ENCODE data around the gene MACROD1. TPM values are rescaled to one million over a fixed set of nuclear protein-coding genes. Genes with fewer than 3 reads are reported as not detected.
A peak's percentile ranks its signal among the peaks of the same experiment; 100 is the strongest.

Gene MACROD1
- total RNA-seq, 1 donor from 2014 or later, result 8.9 TPM

DNA sequence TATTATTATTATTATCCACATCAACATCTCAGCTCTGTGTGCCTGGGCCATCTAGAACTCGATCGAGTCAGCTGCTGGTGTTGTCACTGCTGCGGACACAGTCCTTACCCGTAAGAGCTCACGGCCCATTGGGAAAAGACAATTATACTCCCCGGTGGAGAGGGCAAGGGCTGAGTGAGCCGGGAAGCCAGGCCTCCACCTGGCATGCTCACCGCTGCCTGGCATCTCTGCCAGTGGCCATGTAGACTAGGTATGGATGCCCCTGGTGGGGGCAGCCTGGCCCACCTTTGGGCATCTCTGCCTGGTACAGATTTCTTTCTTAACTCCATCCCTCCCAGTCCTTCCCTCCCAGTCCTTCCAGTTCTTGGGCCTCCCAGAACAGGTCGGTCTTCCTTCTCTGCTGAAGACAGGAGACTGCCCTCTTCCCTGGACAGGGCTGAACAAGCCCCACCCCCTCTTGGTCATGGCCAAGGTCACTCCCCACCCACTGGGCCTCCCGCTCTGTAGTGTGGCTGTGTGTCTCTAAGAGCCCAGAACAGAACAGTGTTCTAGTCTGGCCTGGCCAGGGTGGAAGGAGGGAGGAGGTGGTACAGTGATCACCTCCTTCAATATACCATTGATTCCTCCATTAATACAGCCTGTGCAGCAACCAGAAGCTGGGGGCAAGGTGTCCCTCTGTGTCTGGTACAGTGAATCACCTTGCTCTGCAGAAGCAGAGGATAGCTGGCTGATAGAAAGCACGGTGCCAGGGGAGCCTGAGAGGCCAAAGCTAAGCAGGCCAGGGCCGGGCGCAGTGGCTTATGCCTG is 72.5 kb downstream of the MACROD1 start:
- DNase-seq (ENCODE audit: low spot score), result no peak

DNA sequence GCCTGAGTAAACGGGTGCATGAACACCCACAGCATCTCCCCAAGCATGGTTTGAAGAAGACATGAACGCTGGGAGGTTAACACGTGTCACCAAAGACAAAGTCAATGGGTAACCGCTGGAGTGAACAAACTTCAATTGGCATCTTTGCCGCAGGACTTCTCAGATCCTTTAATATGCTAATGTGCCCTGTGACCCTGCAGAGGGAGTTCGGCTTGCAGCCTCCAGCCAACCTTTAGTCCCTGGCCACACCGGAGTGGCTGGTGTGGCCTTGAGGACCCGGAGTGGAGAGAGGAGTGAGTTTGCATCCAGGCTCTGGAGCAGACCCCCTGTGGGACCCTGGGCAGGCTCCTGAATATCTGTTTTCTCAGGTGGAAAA is 73.2 kb downstream of the MACROD1 start:
- DNase-seq (ENCODE audit: low spot score), result no peak

DNA sequence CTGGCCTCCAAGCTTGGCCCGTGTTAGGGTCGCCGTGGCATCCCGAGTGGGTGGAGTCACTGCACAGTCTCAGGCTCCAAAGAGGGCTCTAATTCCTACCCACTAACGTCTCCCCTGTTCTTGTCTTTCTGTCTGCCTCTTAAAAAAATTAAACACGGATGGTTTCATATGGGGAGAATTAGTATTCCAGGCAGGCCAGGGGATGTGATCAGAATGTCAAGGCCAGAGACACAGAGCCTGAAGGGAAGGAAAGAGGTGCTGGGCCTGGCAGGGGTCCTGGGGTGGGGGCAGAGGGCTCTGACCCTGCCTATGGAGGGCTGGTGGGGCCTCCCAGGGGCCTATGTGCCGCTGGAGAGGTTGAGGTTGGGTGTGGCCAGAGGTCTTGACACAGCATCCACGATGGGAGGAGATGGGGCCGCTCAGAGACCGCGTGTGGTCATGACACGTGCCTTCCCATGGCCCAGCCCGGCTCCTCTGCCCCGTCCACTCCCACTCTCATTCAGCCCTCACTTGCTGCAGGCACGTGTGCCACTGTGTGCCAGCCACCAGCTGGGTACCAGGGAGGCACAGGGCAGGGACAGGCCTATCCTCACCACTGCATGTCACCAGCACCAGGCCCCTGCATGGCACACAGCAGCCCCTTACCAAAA is 73.7 kb downstream of the MACROD1 start:
- no peak for DNase-seq (ENCODE audit: low spot score)

DNA sequence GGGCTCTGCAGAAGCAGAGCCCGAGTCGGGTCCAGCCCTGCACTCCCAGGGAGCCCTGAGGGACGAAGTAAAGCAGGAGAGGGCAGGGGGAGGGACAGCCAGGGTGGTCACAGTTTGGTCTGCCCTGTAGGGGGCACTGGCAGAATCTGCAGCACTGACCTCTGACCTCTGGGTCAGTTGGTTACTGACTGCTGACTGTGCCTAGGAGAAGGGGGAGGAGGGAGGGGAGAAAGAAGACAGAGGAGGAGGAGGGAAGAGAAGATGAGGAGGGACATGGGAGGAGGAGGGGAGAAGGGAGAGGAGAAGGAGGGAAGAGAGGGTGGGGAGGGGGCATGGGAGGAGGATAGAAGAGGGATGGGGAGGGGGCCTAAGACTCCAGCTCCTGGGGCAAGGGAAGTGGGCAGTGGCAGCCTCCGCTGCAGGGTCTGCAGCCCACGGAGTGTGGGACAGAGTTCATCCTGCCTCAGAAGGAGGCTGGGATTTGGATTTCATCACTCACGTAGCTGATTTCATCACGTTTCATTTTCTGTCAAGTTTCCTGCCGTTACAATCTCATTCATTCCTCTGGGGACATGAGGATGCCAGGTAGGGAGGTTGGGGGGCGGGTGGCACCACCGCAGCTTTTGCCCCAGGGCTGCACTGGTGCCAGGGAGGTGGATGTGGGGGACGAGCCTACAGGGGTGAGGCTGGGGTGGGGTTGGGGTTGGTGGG is 75.0 kb downstream of the MACROD1 start:
- DNase-seq (ENCODE audit: low spot score), result no peak

DNA sequence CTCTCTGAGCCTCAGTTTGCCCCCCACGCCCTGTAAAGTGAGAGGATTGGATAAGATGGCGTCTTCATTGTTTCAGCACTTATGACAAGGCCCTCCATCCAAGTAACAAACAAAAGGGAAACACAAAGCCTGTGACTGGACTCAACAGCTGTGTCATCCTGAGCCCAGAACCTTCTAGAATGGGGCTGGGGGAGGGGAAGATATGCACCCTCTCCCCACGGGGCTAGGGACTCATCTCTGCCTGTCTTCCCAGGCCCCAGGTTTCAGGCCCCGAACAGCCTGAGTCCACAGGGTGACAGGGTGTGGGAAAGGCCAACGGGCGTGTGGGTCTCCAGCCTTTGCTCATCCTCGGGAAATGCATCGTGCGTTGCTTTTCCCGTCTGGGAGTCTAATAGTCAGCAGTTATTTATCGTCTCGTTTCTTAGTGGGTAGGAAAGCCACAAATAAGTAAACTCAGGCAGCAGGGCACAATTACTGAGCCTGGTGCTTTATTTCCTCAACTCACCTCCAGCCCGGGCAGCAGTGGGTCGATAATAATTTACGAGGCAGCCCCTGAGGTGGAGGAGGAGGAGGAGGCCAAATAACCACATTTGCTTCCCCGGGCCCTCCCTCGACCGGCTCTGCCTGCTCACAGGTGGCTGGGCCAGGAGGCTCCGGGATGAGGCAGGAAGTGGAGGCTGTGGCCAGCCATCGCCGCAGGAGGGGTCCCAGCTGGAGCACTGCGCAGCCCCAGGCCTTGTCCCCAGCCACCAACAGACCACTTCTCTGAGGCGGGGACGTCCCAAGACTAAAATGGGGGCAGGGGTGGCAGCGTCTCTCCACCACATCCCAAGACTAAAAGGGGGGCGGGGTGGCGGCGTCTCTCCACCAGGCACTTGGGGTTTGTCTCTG is 75.8 kb downstream of the MACROD1 start:
- DNase-seq (ENCODE audit: low spot score), result no peak

DNA sequence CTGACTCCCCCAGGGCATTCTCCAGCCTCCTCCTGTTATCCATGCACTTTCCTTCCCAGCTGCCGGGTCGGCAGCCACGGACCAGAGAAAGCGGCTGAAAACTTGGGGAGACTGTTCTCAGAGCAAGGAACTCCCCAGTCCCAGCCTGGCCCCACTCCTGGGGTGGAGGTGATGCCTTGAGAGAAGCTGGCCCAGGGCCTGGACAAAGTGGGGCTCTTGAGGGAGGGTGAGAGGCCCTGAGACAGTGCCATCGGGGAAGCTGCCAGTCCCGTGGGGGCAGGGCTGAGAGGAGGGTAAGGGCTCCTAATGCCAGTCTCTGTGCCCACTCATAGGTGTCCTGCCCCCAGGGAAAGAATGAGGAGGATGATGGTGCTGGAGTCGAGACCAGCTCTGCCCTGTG is 76.4 kb downstream of the MACROD1 start:
- DNase-seq (ENCODE audit: low spot score), result no peak

DNA sequence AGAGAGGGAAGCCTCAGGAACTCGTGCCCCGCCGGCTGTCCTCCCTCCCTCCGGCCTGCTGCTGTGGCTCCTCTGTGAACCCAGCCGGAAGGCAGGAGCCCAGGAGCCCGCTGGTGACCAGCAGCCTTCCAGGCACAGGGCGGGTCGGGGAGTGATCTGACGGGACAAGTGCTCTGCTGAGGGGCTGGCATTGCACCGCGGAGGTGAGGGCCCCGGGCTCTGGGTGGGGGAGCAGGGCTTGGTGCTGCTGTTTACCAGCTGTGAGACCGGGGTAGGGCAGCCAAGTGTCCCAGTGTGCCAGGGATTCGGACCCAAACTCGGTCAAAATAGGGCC is 76.9 kb downstream of the MACROD1 start:
- no peak for DNase-seq (ENCODE audit: low spot score)

DNA sequence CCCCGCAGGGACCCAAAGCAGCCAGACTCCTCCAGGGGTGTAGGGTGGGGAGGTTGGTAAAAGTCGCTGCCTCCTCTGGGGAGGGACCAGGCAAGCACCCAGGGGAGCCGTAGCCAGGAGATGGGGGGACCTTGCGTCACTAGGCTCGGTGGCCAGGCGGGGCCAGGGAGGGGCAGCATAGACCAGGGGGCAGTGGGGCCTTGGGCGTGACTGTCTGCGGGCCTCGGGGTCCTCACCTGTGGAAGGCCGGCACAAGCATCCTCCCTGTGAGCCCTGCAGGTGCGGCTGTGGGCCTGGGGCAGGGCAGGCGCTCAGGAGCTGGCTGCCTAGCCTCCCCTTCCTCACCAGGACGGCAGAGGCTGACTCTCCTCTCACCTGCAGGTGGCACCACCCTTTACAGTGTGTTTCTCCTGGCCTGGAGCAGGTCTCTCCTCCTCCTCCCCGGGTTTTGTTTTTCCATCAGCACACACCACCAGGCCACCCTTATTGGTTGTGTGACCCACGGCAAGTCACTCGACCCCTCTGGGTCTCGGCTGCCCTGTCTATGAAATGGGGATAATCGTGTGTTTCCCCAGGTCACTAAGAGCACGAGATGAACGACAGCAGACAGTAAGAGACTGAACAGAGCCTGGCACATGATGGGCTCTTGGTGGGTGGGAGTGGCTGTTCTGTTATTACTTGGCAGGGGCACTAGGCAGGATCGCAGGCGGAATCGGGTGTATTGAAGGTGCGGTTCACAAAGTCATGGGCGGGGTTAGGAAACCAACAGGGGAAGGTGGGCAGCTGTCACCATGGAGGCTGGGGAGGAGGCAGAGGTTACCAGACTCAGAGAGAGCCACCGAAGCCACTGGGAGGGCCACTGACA is 77.5 kb downstream of the MACROD1 start:
- DNase-seq (ENCODE audit: low spot score), result no peak

DNA sequence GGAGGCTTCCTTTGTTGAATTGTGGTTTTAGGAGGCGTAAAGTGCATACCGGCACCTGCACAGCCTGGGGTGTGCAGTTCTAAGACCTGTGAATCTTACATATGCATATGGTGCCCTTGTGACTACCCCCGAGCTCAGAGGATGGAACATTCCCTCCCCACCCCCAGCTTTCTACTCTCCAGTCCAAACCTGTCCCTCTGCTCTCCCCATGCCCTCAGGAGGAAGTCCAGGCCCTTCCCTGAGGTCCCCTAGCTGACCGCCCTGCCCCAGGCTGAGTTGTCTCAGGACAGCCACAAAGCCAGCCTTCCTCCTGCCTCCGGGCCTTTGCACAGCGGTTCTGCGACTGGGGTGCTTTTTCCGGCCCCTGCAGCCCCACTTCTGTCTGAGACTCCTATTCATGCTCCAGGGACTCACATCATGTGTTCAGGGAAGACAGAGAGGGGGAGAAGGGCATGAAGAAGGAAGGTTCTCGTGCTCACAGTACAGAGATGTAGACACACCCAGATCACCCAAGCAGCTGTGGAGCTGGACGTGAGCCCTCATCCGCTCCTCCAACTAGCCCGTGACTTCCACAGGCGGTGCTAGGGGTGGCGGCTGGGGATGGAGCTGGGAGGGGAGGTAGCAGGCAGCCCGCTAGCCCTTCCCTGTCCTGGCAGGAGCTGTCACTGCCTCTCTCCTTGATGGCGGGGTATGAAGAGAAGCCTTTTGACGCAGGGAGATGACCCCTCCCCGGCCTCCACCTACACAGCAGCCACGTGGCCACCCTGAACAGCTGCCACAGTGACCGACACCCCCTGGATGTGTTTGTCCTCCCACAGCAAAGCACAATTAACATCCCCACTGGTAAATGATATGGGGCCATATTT is 79.4 kb downstream of the MACROD1 start:
- peak; percentile 50 for DNase-seq (ENCODE audit: low spot score)

DNA sequence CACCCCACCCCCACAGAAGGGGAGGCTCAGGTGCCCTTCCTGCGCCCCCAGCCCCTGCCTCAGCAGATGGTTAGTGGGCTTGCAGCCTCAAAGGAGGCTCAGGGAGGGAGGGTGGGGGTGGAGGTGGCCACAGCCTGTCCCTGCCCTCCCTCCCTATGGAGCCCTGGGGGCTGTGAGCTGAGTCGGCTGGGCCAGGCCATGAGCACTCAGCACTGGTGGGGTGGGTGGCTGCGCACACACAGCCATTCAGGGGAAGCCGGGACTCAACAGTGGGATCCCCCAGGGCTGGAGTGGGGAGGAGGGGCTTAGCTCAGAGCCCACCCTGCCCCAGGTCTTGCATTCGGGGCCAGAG is 80.0 kb downstream of the MACROD1 start:
- no peak for DNase-seq (ENCODE audit: low spot score)

DNA sequence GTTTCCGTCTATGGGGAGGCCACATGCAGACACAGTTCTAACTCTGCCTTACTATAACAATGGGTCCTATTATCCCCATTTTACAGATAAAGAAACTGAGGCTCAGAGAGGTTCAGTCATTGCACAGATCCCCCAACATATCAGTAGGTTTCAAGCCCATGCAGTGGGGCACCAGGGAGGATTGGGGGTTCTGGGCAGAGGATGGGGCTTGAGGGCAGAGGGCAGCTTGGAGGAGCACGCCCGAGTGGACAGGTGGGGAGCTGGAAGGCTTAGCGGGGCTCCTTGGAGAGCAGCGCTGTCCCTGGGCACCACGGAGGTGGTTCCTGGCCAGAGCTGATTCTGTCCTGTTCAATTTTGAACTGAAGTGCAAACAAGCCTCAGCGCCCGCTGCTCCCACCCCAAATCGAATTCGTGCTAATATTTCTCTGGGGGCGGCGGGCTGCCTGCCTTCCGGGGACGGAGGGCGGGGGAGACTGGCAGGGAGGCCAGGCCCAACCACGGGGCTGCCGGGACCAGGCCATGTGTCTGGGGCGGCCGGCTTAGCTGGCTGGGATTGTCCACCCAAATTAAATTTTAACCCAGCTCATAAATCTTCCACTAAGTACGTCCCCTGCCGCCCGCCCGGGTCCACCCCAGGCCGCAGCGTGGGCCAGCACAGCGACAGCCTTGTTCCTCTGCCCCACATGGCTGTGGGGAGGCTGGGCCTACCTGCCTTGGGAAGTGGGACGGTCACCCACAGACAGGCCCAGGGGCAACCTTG is 80.8 kb downstream of the MACROD1 start:
- no peak for DNase-seq (ENCODE audit: low spot score)

DNA sequence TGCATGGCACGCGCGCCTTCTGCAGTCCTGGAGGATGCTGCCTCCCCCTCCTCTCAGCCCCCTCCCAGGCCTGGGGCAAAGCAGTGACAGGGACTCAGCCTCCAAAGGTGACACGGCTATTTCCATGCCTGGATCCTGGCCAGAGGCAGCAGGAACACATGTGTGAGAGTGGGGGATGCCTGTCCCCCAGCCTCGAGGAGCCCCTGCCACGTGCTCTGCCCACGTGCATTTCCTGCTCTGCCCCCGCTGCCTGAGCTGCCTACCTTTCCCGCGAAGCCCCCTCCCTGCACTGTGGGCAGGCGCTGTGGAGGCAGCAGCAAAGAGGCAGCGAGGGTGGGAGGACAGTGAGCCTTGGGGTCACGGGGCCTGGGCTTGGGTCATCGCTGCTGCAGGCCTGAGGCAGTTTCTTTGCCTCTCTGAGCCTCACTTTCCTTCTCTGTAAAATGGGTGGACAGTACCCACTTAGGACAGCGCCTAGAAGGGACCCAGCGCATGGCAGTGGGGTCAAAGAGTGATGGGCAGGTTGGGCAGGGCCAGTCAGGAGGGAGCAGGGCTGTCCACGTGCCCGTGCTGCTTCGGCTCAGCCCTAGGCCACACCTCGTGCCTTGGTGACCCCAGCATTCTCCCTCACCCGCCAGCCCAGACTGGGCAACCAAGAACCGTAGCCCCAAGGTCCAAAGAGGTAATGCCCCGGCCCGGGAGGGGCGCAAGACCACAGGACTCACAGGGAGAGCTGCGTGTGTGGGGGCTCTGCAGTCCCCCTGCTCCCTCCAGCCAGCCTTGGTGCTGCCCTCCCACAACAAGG is 81.6 kb downstream of the MACROD1 start:
- no peak for DNase-seq (ENCODE audit: low spot score)

DNA sequence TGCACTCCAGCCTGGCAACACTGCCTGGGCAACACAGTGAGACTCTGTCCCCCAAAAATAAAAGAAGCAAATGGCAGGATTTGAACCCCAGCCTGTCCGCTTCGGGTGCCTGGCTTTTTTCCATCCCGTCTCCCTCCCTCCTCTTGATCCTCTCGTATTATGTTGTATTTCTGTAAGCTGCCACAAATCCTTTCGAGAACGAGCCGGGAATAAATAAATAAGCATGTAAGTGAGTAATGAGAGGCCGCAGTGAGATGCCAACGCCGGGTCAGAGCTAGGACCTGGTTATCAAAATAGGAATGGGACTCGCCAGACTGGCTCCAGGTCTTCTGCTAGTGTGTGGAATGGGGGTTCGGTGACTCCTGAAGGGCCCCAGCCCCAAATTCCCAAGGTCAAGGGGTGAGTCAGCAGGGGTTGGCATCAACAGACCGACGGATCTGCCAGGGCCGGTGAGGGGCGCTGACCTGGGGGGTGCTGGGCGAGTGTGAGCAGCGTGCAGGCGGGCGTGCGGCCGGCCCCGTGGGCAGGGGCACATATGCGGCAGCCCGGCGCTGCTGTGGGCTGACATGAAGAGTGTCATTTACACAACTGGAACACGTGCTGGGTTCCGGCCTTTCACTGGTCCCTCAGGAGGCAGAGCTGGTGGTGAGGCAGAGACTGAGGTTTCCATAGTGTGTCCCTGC is 82.4 kb downstream of the MACROD1 start:
- peak; percentile 73 for DNase-seq (ENCODE audit: low spot score)

DNA sequence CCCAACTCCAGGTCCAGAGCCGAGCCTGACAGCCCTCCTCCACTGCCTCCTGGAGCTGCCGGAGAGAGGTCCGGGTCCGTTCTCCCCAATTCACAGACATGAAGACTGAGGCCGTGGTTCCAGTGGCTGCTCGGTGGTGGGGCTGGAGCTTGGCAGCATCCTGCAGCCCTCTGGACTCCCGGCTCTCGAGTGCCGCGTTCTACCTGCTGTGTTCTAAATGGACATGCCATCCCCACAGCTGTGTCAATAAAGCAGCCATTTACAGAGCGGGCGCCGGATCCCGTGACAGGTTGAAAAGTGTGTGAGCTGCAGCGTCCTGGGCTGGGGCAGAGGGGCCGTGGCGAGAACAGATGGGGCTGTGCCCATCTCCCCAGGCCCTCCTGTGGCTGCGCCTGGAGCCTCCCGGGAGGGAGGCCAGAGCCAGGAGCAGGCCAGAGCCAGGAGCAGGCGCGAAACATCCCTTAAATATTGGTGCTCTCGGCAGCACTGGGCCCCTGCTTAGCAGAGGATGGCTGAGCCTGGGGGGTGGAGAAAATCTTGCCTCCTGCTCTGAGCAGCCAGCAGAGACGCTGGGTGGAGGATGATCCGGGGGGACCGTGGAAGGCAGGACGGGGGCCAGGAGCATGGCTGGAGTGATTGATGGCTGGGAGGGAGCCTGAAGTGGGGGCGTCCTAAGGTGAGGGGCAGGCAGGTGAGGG is 84.0 kb downstream of the MACROD1 start:
- no peak for DNase-seq (ENCODE audit: low spot score)

DNA sequence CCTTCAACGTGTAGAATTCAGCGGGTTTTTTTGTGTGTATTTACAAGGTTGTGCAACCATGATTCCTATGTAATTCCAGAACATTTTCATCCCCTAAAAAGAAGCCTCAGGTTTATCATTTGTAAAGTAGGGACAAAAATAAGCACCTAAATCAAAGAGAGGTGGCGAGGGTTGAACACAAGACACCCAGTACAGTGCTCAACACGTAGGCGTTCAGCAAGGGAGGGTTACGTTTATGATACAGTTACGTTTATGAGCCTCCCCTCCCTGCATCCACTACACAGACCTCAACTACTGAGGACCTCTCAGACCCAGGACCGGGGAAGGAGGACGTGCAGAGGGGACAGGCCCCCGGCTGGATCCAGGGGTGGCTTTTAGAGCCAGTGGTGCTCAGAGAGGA is 85.5 kb downstream of the MACROD1 start:
- DNase-seq (ENCODE audit: low spot score), result no peak

DNA sequence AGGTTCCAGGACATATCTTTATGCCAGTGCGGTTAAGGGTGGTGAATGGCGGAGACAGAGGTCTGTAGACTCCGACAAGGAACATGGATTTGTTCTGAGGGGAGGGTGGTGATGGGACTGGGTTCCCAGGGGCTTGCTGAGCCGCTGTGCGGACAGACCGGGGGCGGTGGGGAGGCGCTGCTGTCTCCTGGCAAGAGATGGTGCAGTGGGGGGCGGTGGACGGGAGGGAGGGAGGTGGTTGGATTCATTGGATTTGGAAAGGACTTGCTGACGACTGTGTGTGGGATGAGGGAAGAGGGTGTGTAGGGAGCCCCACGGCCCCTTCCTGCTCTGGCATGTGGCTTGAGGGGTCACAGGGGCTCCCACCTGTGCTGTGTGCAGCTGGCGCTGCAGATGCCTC is 87.0 kb downstream of the MACROD1 start:
- DNase-seq (ENCODE audit: low spot score), result no peak

DNA sequence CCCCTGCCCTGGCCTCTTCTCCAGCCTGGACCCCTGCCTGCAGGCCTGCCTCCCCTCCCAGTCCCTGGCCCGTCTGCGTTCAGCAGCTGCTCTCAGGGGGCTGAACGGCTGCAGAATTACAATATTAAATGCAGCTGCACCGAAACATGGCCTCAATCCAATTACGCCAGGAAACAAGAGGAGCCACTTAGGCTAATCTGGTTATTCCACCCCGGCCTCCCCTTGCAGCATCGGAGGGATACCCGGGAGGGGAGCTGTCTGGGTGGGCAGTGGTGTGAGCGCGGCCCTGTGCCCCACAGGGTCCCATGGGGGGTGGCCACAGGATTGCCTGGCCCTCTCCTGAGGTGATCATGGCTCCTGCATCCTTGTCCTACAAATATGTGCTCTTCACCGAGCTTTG is 87.6 kb downstream of the MACROD1 start:
- no peak for DNase-seq (ENCODE audit: low spot score)
